ENCODE measurements around the gene VOPP1.

DNA sequence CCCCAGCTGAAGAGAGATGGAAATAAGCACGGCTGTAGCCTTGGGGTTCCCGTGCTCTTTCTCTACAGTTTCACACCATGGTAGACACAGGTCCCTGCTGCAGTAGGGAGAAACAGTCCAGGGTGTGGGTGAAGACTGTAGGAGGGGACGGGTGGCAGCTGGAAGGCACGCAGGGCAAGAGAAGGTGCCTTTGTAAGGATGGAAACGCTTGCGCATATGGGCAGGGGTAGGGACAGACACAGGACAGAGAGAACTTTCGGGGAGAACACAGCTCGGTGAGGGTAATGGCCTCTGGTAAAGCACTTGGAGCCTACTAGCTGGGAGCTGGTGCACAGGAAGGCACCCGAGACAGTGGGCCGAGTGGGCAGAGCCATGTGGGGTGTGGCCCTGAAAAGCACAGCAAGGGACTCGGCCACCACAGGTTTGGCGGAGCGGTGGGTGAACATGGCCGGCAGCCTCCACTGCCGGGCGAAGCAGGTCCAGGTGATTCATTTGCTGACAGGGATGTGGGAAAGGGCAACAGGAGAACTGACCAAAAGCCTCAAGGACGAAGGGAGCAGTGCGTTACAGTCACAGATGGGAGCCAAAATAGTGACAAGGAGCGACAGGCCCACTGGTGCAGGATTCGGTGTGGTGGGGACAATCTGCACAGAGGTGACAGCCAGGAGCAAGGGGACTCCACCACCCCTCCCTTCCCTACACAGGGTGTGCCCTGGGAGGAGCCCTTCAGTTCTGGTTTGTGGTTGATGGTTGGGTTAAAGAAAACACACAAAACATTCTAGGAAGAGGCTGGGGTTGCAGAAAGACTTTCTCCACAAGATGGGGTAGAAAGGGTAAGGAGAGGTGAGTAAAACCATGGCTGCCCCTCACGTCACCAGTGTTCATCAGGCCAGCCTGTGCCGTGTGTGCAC, 97.1 kb downstream of the VOPP1 start:
- TF ChIP-seq, protein P1, sequence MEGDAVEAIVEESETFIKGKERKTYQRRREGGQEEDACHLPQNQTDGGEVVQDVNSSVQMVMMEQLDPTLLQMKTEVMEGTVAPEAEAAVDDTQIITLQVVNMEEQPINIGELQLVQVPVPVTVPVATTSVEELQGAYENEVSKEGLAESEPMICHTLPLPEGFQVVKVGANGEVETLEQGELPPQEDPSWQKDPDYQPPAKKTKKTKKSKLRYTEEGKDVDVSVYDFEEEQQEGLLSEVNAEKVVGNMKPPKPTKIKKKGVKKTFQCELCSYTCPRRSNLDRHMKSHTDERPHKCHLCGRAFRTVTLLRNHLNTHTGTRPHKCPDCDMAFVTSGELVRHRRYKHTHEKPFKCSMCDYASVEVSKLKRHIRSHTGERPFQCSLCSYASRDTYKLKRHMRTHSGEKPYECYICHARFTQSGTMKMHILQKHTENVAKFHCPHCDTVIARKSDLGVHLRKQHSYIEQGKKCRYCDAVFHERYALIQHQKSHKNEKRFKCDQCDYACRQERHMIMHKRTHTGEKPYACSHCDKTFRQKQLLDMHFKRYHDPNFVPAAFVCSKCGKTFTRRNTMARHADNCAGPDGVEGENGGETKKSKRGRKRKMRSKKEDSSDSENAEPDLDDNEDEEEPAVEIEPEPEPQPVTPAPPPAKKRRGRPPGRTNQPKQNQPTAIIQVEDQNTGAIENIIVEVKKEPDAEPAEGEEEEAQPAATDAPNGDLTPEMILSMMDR (IDR thresholded peaks at IDR 0.05): no peak
- no peak for TF ChIP-seq POLR2A (IDR thresholded peaks at IDR 0.05)
